Stimulated activated memory B cell treated with anti-CD40 and anti-IgM and Interleukin-4, amounts not matched to agents 10 μg/mL and 1 μg/mL and 100 μg/mL, for 72 hours (primary cell): ENCODE measurements around the gene WASL.
"Not testable (repeated sequence)": the region's sequence is repeated elsewhere in the genome, so short reads cannot be mapped to it uniquely, and the experiment has no call there.

ENCODE experiments used
- ATAC-seq: fragments of 150-1000 bp; cut with Tn5 transposase; 2 replicates; pipeline ENCODE4 v1.10.0; 2021
- H3K27ac Mint-ChIP-seq: one replicate; pipeline ENCODE4 v1.8.0; 2022; ENCODE audit warnings: mild to moderate bottlenecking, mixed read lengths
- H3K27me3 Mint-ChIP-seq: one replicate; pipeline ENCODE4 v1.8.0; 2022; ENCODE audit warnings: mixed read lengths
- H3K36me3 Mint-ChIP-seq: one replicate; pipeline ENCODE4 v1.8.0; 2022; ENCODE audit warnings: mixed read lengths
- H3K4me1 Mint-ChIP-seq: one replicate; pipeline ENCODE4 v1.8.0; 2022; ENCODE audit warnings: mixed read lengths
- H3K4me3 Mint-ChIP-seq: one replicate; pipeline ENCODE4 v1.8.0; 2022; ENCODE audit warnings: mild to moderate bottlenecking, moderate library complexity, mixed read lengths
- H3K9me3 Mint-ChIP-seq: one replicate; pipeline ENCODE4 v1.8.0; 2022; ENCODE audit warnings: mixed read lengths

The WASL gene

DNA sequence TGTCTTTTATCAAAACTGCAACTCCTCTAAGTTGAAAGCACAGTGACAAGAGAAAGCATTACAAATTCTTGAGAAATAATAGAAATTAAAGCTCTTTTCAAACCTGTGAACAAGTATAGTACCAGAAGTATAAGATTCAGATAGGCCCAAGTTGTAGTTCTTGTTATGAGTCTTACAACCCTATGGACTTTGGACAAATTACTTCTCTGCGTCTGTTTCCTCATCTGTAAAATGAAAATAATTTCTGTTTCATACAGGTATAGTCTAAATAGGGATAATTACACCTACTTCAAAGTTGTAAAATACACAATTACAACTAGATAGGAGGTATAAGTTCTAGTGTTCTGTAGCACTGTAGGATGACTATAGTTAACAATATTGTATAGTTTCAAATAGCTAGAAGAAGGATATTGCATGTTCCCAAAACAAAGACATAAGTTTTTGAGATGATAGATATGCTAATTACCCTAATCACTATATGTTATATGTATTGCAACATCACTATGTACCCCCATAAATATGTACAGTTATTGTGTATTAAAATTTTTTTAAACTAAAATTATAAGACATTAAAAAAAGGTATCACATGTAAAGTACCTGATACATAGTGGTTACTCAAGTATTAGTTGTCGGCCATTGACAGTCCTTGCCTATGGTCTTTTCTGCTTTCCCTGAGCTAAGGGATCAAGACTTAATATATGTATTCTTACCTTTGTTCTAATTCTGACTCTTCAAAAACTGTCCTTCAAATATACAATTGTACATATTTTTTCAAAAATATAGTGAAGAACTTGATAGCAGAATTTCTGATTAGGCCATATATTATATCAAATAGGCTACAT lies 1.8 kb upstream of the WASL start:
- no peaks in the 10 kb centered on the region for H3K9me3 Mint-ChIP-seq
- H3K27ac Mint-ChIP-seq = no peak overlapping the region

DNA sequence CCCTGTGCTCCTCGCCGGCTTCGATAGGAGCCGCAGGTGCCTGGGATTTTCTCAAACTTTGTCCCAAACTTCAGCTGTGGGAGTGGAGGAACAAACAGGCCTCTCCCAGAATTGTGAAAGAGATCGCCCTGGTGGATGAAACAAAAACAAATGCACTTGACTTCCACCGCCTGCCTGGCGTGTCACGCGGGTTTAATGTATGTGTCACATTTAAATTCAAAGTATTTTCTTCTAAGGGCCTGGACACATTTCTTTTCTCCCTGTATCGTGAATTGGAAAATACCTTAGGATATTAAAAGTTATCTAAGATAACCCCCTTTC lies 694 bp upstream of the WASL start:
- peak overlapping the region; percentile 91 for H3K27ac Mint-ChIP-seq
- peak overlapping the region; percentile 91 for H3K4me3 Mint-ChIP-seq
- peaks cover 68% of the 10 kb centered on the region for H3K4me1 Mint-ChIP-seq
- H3K9me3 Mint-ChIP-seq = no peaks in the 10 kb centered on the region
- ATAC-seq = no peak
- no peaks in the 10 kb centered on the region for H3K36me3 Mint-ChIP-seq
- H3K27me3 Mint-ChIP-seq = no peaks in the 10 kb centered on the region

More for the DNA sequence above, 1.8 kb upstream of the WASL start:
- Mint-ChIP-seq H3K36me3 (no peaks in the 10 kb centered on the region), H3K4me3 (no peak overlapping the region), H3K4me1 (peaks cover 60% of the 10 kb centered on the region), H3K27me3 (no peaks in the 10 kb centered on the region)
- ATAC-seq = no peak

DNA sequence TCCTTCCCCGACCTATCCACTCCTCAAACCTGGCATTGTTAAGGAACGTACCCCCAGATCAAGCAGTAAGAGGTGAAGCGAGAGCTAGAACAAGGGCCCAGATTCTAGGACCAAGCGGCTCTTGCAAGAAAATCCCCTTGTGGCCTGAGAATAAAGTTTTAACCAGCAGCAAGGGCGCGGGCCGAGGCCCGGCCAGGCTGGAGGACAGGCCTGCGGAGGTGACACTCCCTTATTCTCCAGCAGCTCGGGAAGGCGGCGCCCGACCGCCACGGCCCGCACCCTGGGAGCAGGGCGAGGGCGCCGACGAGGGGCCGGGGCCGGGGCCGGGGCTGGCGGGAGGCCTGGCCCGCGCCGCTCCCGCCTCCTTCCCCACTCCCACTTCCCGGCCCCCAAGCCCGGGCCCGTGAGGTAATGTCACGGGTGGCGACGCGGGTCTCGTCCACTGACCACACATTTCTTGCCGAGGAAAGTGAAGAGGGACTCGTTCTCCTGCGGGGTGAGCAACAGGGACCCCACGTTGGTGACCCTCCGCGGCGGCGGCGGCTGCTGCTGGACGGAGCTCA lies 551 bp downstream of the WASL start:
- H3K36me3 Mint-ChIP-seq = no peaks in the 10 kb centered on the region
- peaks cover 70% of the 10 kb centered on the region for H3K4me1 Mint-ChIP-seq
- peak overlapping the region; percentile 91 for H3K4me3 Mint-ChIP-seq
- no peaks in the 10 kb centered on the region for H3K27me3 Mint-ChIP-seq
- peak; percentile 60 for ATAC-seq
- H3K9me3 Mint-ChIP-seq = no peaks in the 10 kb centered on the region
- H3K27ac Mint-ChIP-seq = peak overlapping the region; percentile 91

DNA sequence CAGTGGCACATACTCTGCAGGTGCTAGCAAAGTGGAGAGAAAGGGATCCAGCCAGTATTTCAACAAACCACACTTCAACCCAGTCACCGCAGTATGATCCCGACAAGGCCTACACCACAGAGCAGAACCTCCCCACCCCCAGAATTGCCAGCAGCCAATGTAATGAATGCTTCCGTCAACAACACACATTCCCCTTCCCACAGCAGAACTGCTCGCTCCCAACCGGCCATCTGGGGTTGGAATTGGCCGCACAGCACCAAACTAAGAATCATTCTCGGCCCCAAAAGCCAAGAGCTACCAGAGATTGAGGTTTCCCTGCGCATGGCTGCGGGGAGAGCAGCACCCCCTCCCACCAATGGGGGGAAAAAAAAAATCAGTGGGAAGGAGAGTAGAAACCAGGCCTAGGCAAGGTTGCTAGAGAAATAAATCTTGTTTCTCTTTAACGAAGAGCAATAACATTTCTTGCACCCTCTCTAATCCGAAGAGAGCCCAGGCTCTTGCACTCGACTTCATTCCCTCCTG lies 1.1 kb downstream of the WASL start:
- no peak for ATAC-seq
- Mint-ChIP-seq H3K36me3 (no peaks in the 10 kb centered on the region), H3K27me3 (no peaks in the 10 kb centered on the region), H3K4me3 (peak overlapping the region; percentile 91), H3K27ac (peak overlapping the region; percentile 91), H3K9me3 (no peaks in the 10 kb centered on the region), H3K4me1 (peaks cover 76% of the 10 kb centered on the region)

DNA sequence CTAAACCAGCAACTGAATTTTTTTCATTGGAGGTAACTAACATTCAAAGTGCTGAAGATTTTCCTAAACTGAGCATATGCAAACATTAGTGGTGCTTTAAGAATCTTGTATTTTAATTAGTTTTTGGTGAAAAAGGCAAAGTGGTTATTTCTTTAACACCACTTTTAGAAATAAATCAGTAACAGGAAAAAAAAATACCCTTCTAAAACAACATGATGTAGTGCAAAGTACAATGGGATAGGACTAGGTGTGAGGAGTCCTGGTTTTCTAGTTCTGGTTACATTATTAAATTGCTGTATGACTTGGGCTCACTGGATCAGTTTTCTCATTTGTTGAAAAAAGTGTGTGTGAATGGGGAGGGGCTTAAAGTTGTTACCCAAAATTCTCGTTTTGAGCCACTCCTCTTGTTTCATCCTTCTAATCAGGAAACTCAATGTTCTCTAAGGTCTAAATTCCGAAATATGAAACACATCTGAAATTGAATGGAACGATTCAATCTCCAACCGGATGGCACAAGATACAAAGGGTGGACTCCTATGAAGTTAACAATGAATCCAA lies 1.8 kb downstream of the WASL start:
- ATAC-seq = no peak
- Mint-ChIP-seq H3K27ac (peak overlapping the region; percentile 91), H3K9me3 (no peaks in the 10 kb centered on the region), H3K27me3 (no peaks in the 10 kb centered on the region), H3K4me1 (peaks cover 74% of the 10 kb centered on the region), H3K36me3 (no peaks in the 10 kb centered on the region), H3K4me3 (peak overlapping the region; percentile 91)

DNA sequence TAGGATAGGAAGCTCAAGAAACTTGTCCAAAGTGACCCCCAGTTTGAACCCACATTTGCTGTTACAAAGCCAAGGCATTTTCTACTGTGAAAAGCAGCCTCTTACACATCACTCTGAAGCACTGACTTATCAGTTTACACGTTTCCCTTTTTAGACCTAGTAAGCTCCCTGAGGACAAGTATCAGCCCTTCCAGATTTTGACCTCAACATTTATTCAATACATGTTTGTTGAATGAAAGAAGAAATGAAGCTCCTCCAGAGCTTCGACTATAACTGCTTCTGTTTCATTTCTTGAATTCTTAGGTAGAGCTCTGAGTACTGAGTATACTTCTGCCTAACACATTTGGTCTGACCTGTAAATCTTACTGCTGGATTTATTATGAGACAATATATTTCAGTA lies 2.7 kb downstream of the WASL start:
- Mint-ChIP-seq H3K4me1 (peaks cover 65% of the 10 kb centered on the region), H3K27me3 (no peaks in the 10 kb centered on the region), H3K9me3 (no peaks in the 10 kb centered on the region), H3K36me3 (no peaks in the 10 kb centered on the region), H3K27ac (peak overlapping the region; percentile 6), H3K4me3 (no peak overlapping the region)
- ATAC-seq = no peak

DNA sequence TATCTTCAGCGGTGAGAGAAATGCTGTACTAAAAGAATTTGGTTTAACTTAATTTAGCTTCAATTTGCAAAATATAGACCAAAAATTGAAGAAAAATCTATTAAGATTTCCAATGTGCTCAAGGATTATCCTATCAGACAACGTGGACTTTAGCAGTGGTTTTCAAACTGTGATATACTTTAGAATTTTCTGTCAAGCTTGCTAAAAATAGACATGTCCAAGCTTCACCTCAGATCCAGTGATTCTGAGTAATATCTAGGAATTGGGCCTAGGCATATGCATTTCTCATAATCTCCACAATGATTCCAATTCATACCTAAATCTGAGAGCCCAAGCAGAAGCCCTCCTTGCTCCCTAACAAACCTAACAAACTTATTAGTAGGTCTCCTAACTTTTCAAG lies 3.4 kb downstream of the WASL start:
- Mint-ChIP-seq H3K27me3 (no peaks in the 10 kb centered on the region), H3K27ac (no peak overlapping the region), H3K36me3 (no peaks in the 10 kb centered on the region), H3K9me3 (no peaks in the 10 kb centered on the region), H3K4me3 (no peak overlapping the region), H3K4me1 (peaks cover 65% of the 10 kb centered on the region)
- no peak for ATAC-seq

DNA sequence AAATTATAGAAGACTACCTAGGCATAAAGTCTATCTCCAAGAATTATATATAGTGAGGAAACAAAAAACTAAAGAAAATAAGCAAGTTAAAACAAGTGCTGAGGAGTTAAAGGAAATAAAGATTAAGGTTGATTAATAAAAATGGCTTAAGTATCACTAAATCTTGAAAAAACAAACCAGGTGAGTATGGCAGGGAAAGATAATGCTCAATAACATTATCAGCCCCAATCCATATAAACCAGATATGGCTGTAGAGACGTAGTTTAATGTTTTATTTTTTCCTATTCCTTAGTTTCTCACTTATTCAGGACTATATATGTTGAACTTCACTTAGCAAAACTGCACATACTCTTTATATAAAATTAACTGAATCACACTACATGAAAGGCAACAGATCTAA lies 4.4 kb downstream of the WASL start:
- H3K4me1 Mint-ChIP-seq = peaks cover 62% of the 10 kb centered on the region
- H3K27ac Mint-ChIP-seq = no peak overlapping the region
- H3K9me3 Mint-ChIP-seq = no peaks in the 10 kb centered on the region
- H3K27me3 Mint-ChIP-seq = no peaks in the 10 kb centered on the region
- no peak overlapping the region for H3K4me3 Mint-ChIP-seq
- ATAC-seq = no peak
- H3K36me3 Mint-ChIP-seq = peaks cover 1% of the 10 kb centered on the region

DNA sequence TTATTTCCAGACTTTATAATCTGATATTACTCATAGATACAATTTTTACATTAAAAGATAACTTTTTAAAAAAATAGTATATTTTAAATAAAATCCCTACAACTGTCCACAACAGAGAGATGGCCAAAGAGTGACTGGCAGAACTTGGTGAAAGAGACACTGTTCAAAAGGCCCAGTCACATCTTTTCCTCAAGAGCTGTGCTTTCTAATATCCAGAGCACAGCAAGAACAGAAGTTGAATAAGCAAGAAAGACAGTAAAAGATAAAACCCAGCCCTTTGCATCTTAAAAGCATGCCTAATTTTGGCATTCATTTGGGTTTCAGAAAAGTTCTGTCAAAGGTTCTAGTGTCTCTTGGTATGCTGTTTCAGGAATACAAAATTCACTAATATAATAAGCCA lies 6.9 kb downstream of the WASL start:
- peaks cover 50% of the 10 kb centered on the region for H3K4me1 Mint-ChIP-seq
- H3K9me3 Mint-ChIP-seq = peaks cover 4% of the 10 kb centered on the region
- H3K27me3 Mint-ChIP-seq = no peaks in the 10 kb centered on the region
- H3K4me3 Mint-ChIP-seq = no peak overlapping the region
- peaks cover 7% of the 10 kb centered on the region for H3K36me3 Mint-ChIP-seq
- no peak for ATAC-seq
- H3K27ac Mint-ChIP-seq = no peak overlapping the region

DNA sequence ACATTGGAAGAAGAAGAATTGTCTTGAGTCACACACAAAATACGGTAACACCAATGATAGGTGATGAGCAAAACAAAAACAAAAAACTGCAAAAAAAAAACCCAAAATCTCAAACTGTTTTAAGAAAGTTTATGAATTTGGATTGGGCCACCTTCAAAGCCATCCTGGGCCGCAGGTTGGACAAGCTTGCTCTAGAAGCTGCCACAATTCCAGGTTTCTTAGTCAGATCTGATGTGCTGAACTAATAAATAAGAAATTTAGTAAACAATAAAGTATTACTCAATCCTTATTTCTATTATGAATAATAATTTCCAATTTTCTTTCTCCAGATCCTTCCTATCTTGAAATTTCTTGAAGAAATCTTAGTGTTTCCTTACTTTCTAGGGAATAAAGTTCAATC lies 10.0 kb downstream of the WASL start:
- no peak for ATAC-seq
- peaks cover 31% of the 10 kb centered on the region for H3K4me1 Mint-ChIP-seq
- H3K4me3 Mint-ChIP-seq = no peak overlapping the region
- no peaks in the 10 kb centered on the region for H3K27me3 Mint-ChIP-seq
- peaks cover 24% of the 10 kb centered on the region for H3K36me3 Mint-ChIP-seq
- peaks cover 11% of the 10 kb centered on the region for H3K9me3 Mint-ChIP-seq
- H3K27ac Mint-ChIP-seq = no peak overlapping the region

DNA sequence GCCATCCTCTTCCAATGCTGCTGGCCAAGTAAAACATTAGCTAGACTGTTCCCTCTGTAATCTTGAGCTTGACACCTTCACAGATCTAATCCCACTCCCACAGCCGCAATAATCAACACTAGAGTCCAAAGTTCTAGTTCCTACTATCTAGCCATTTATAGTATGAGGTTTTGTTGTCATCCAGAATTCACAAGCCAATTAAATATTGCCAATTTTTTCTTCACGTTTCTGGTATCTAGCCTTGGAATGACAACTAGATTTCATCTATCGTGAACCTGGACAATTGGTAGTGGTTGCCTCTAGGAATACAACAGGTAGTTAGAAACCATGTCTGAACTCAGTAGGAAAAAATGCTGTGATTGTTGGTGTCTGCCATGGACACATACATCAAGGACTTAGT lies 10.4 kb downstream of the WASL start:
- Mint-ChIP-seq H3K9me3 (peaks cover 11% of the 10 kb centered on the region), H3K4me3 (no peak overlapping the region), H3K27ac (no peak overlapping the region), H3K4me1 (peaks cover 31% of the 10 kb centered on the region), H3K36me3 (peaks cover 29% of the 10 kb centered on the region), H3K27me3 (no peaks in the 10 kb centered on the region)
- ATAC-seq = no peak

DNA sequence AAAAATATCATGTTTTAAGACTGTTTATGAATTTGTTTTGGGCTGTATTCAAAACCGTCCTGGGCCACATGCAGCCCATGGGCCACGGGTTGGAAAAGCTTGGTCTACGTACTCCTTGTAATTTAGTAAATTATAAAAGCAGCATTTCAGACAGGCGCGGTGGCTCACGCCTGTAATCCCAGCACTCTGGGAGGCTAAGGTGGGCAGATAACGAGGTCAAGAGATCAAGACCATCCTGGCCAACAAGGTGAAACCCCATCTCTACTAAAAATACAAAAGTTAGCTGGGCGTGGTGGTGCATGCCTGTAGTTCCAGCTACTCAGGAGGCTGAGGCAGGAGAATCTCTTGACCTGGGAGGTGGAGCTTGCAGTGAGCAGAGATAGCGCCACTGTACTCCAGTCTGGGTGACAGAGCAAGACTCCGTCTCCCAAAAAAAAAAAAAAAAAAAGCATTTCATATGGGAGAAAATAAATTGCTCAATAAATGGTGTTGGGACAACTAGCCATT lies 11.6 kb downstream of the WASL start:
- H3K27me3 Mint-ChIP-seq, ATAC-seq, H3K27ac Mint-ChIP-seq, H3K4me3 Mint-ChIP-seq: not testable (repeated sequence)
- peaks cover 11% of the 10 kb centered on the region for H3K9me3 Mint-ChIP-seq
- peaks cover 40% of the 10 kb centered on the region for H3K36me3 Mint-ChIP-seq
- H3K4me1 Mint-ChIP-seq = peaks cover 22% of the 10 kb centered on the region

DNA sequence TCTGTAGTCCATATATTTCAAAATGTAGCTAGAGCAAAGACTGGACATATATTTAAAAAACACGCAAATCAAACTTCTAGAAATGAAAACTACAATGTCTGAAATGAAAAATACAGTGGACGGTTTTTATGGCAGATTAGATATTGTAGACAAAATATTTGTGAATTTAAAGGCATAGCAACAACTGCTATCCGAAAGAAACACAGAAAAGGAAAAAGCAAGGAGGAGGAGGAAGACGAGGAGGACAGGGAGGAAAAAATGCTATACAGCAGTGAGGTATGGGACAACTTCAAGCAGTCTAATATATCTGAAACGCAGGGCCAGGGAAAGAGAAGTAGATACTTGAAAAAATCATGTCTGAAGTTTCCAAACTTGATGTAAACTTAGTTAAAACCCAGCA lies 13.3 kb downstream of the WASL start:
- peaks cover 52% of the 10 kb centered on the region for H3K36me3 Mint-ChIP-seq

DNA sequence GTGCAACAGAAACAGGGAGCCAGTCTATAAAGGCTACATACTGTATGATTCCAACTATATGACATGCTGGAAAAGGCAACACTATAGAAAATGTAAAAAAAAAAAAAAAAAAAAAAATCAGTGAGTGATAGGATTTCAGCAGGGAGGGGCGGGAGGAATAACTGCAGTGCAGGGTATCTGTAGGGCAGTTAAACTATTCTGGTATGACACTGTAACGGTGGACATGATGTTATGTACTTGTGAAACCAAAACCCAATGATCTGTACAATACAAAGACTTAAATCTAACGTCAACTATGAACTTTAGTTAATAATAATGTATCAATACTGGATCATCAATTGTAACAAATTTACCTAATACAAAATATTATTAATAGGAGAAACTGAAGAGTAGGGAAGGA lies 14.3 kb downstream of the WASL start:
- peaks cover 34% of the 10 kb centered on the region for H3K4me1 Mint-ChIP-seq
- peaks cover 56% of the 10 kb centered on the region for H3K36me3 Mint-ChIP-seq
- peaks cover 11% of the 10 kb centered on the region for H3K9me3 Mint-ChIP-seq
- no peak for ATAC-seq
- no peak overlapping the region for H3K4me3 Mint-ChIP-seq
- no peak overlapping the region for H3K27ac Mint-ChIP-seq
- H3K27me3 Mint-ChIP-seq = no peaks in the 10 kb centered on the region

More for the DNA sequence above, 13.3 kb downstream of the WASL start:
- H3K27ac Mint-ChIP-seq = no peak overlapping the region
- ATAC-seq = no peak
- peaks cover 34% of the 10 kb centered on the region for H3K4me1 Mint-ChIP-seq
- no peaks in the 10 kb centered on the region for H3K27me3 Mint-ChIP-seq
- H3K4me3 Mint-ChIP-seq = no peak overlapping the region
- peaks cover 11% of the 10 kb centered on the region for H3K9me3 Mint-ChIP-seq

DNA sequence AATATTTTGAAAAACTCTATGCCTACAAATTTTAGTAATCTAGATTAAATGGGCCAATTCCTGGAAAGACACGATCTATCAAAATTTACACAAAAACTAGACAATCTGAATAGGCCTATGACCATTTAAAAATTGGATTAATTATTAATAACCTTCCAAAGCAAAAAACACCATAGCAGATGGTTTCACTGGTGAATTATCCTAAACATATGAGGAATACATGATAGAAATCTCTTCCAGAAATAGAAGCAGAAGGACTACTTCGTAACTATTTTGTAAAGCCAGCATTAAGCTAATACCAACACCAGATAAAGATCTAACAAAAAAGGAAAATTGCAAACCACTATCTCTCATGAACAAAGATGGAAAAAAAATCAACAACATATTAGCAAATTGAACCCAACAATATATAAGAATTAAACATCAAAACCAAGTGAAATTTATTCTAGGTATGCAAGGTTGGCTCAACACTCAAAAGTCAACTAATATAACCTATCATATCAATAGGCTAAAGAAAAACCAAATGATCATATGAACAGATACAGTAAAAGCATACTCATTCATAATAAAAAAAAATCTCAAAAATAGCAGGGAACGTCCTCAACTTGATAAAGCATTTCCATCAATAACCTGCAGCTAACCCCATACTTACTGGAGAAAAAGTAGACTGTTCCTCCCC lies 16.3 kb downstream of the WASL start:
- Mint-ChIP-seq H3K4me3 (no peak overlapping the region), H3K9me3 (peaks cover 7% of the 10 kb centered on the region), H3K36me3 (peaks cover 61% of the 10 kb centered on the region), H3K27me3 (no peaks in the 10 kb centered on the region), H3K27ac (no peak overlapping the region), H3K4me1 (peaks cover 36% of the 10 kb centered on the region)
- no peak for ATAC-seq
